RKO (cell line): ENCODE measurements around the gene KRTAP3-2.
A peak's percentile ranks its signal among the peaks of the same experiment; 100 is the strongest.

Experiments
- DNase-seq: peaks from one replicate; pipeline ENCODE4 v3.0.0-alpha.2; 2016; ENCODE audit warnings: low spot score

The KRTAP3-2 gene

GRCh38 chr17:40963838-40964237 is 35.9 kb downstream of the KRTAP3-2 start:
- DNase-seq = peak; percentile 53

- DNase-seq = no peak
Observed at GRCh38 chr17:40962059-40962561, 37.6 kb downstream of the KRTAP3-2 start.

GRCh38 chr17:40961591-40961990 is 38.1 kb downstream of the KRTAP3-2 start:
- no peak for DNase-seq

- no peak for DNase-seq
Observed at GRCh38 chr17:40960144-40960543, 39.6 kb downstream of the KRTAP3-2 start.

GRCh38 chr17:40958086-40958953 is 41.4 kb downstream of the KRTAP3-2 start:
- no peak for DNase-seq

GRCh38 chr17:40956401-40957254 is 43.1 kb downstream of the KRTAP3-2 start:
- DNase-seq = peak; percentile 86

- DNase-seq = peak; percentile 54
Observed at GRCh38 chr17:40953881-40954280, 45.8 kb downstream of the KRTAP3-2 start.

GRCh38 chr17:40952661-40953060 is 47.0 kb downstream of the KRTAP3-2 start:
- DNase-seq = no peak

- DNase-seq = no peak
Observed at GRCh38 chr17:40952154-40952553, 47.6 kb downstream of the KRTAP3-2 start.

- DNase-seq = no peak
Observed at GRCh38 chr17:40951011-40951622, 48.6 kb downstream of the KRTAP3-2 start.

GRCh38 chr17:40950176-40950575 is 49.5 kb downstream of the KRTAP3-2 start:
- DNase-seq = no peak

GRCh38 chr17:40949418-40949817 is 50.3 kb downstream of the KRTAP3-2 start:
- DNase-seq = no peak
